MM.1S (cell line): ENCODE measurements around the gene LEAP2.

Experiments used
- DNase-seq: peaks from one replicate; pipeline ENCODE4 v3.0.0-alpha.2; 2015
- H2AFZ ChIP-seq: fragments of 300-600 bp; sonication (generic); 2 replicates; pipeline ENCODE4 v1.6.0; 2016; ENCODE audit warnings: antibody characterized with exemption, low read length
- H3F3A ChIP-seq: fragments of 300-600 bp; sonication (generic); 2 replicates; pipeline ENCODE4 v1.6.1; 2016; ENCODE audit warnings: mild to moderate bottlenecking, antibody characterized with exemption, low read length, moderate library complexity, mixed read lengths; ENCODE audit not compliant: insufficient read depth
- H3K27ac ChIP-seq: fragments of 300-600 bp; sonication (generic); 2 replicates; pipeline ENCODE4 v1.5.1; 2016; ENCODE audit warnings: mild to moderate bottlenecking, low read length
- H3K27me3 ChIP-seq: fragments of 300-600 bp; sonication (generic); replicated peaks from 2 replicates; pipeline ENCODE4 v1.6.0; 2016; ENCODE audit warnings: low read length; ENCODE audit not compliant: insufficient read depth
- H3K36me3 ChIP-seq: fragments of 300-600 bp; sonication (generic); replicated peaks from 2 replicates; pipeline ENCODE4 v1.6.1; 2016; ENCODE audit warnings: mild to moderate bottlenecking, low read length, mixed read lengths; ENCODE audit not compliant: insufficient read depth
- H3K4me1 ChIP-seq: fragments of 300-600 bp; sonication (generic); 2 replicates; pipeline ENCODE4 v1.6.1; 2016; ENCODE audit warnings: low read length, mixed read lengths
- H3K4me2 ChIP-seq: fragments of 300-600 bp; sonication (generic); 2 replicates; pipeline ENCODE4 v1.6.0; 2016; ENCODE audit warnings: low read depth, low read length
- H3K4me3 ChIP-seq: fragments of 300-600 bp; sonication (generic); 2 replicates; pipeline ENCODE4 v1.5.1; 2016; ENCODE audit warnings: low read length, mixed read lengths
- H3K79me2 ChIP-seq: fragments of 300-600 bp; sonication (generic); 2 replicates; pipeline ENCODE4 v1.6.1; 2016; ENCODE audit warnings: mixed run types, low read length, mixed read lengths
- H3K9ac ChIP-seq: fragments of 300-600 bp; sonication (generic); 2 replicates; pipeline ENCODE4 v1.6.1; 2016; ENCODE audit warnings: low read length, mixed read lengths
- H3K9me2 ChIP-seq: fragments of 300-600 bp; sonication (generic); replicated peaks from 2 replicates; pipeline ENCODE4 v1.6.1; 2016; ENCODE audit warnings: mild to moderate bottlenecking, low read length, mixed read lengths; ENCODE audit not compliant: insufficient read depth
- H3K9me3 ChIP-seq: fragments of 300-600 bp; sonication (generic); replicated peaks from 2 replicates; pipeline ENCODE4 v1.6.1; 2016; ENCODE audit warnings: mild to moderate bottlenecking, low read length, mixed read lengths; ENCODE audit not compliant: insufficient read depth
- H4K20me1 ChIP-seq: fragments of 300-600 bp; sonication (generic); 2 replicates; pipeline ENCODE4 v1.6.1; 2016; ENCODE audit warnings: mild to moderate bottlenecking, low read length, moderate library complexity, mixed read lengths; ENCODE audit not compliant: insufficient read depth
- EZH2 ChIP-seq: fragments of 300-600 bp; sonication (generic); optimal IDR thresholded peaks from 2 replicates; pipeline ENCODE3; 2017; ENCODE audit warnings: low read depth, mild to moderate bottlenecking, antibody characterized with exemption, low read length, mixed read lengths
- EZH2phosphoT487 ChIP-seq: fragments of 300-600 bp; sonication (generic); IDR thresholded peaks from 2 replicates; pipeline ENCODE4 v1.6.1; 2018; ENCODE audit warnings: antibody characterized with exemption, low read length
- TF ChIP-seq, protein P1 (sequence below): fragments of 300-600 bp; sonication (generic); IDR thresholded peaks from 2 replicates; pipeline ENCODE4 v1.5.1; 2016; ENCODE audit warnings: antibody characterized with exemption, low read length, mixed read lengths

LEAP2 gene

GRCh38 chr5:132870801-132871200 is 2.7 kb upstream of the LEAP2 start:
- H3K79me2 ChIP-seq = peaks cover 29% of the 10 kb centered on the region
- H4K20me1 ChIP-seq = no peaks in the 10 kb centered on the region
- H3K4me3 ChIP-seq = no peak overlapping the region
- no peaks in the 10 kb centered on the region for H3K9me3 ChIP-seq
- peaks cover 8% of the 10 kb centered on the region; the same call in 1 of the 2 replicates for H3K36me3 ChIP-seq
- H2AFZ ChIP-seq = no peak overlapping the region
- no peaks in the 10 kb centered on the region for H3K9me2 ChIP-seq
- H3K27ac ChIP-seq = no peak overlapping the region
- H3K9ac ChIP-seq = no peak overlapping the region
- H3K4me2 ChIP-seq = no peak overlapping the region
- no peaks in the 10 kb centered on the region for H3K27me3 ChIP-seq
- peaks cover 6% of the 10 kb centered on the region for H3K4me1 ChIP-seq
- DNase-seq = no peak
- peaks cover 4% of the 10 kb centered on the region; the same call in 1 of the 2 replicates for H3F3A ChIP-seq
- TF ChIP-seq, protein P1, sequence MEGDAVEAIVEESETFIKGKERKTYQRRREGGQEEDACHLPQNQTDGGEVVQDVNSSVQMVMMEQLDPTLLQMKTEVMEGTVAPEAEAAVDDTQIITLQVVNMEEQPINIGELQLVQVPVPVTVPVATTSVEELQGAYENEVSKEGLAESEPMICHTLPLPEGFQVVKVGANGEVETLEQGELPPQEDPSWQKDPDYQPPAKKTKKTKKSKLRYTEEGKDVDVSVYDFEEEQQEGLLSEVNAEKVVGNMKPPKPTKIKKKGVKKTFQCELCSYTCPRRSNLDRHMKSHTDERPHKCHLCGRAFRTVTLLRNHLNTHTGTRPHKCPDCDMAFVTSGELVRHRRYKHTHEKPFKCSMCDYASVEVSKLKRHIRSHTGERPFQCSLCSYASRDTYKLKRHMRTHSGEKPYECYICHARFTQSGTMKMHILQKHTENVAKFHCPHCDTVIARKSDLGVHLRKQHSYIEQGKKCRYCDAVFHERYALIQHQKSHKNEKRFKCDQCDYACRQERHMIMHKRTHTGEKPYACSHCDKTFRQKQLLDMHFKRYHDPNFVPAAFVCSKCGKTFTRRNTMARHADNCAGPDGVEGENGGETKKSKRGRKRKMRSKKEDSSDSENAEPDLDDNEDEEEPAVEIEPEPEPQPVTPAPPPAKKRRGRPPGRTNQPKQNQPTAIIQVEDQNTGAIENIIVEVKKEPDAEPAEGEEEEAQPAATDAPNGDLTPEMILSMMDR = no peak
- TF ChIP-seq EZH2 (no peak), EZH2phosphoT487 (no peak)

DNA sequence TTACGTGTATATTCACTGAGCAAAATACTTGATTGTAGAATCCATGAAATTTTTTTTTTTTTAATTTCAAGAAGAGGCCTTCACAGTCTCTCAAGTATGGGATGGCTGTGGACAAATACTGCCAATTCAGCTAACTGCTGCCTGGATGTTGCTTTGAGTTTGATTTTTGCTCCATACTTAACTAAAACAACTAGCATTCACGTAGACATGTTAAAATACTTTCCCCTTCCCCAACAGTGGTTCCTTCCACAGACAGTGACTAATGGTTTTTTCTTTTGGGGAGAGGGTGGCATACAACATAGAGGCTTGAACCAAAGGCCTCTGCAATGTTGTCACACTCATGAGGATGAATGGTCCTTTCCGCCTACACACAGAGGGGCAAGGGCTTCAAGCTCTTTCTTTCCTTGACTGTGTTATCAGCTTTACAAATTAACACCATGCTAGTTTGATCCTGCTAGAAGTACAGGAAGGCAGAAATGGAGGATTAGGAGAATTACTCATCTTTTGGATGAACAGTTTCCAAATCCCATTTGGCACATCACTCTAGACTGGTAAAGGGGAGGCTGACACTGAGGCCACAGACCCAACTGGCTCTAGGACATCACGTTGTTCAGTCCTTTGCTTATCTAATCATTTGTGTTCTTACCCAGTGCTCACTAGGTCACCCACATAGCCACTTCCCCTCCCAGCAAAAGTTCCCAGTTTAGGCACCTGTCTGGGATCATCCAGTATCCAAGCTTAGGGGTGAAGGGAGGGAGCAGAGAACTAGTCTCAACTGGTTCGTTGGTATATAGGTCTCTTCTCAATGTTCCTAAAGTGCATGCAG is 1.8 kb upstream of the LEAP2 start:
- no peak overlapping the region for H2AFZ ChIP-seq
- H3K4me1 ChIP-seq = peaks cover 6% of the 10 kb centered on the region
- H3K4me2 ChIP-seq = no peak overlapping the region
- no peak for DNase-seq
- H3K27me3 ChIP-seq = no peaks in the 10 kb centered on the region
- H3K9me2 ChIP-seq = no peaks in the 10 kb centered on the region
- no peak overlapping the region for H3K9ac ChIP-seq
- H3K4me3 ChIP-seq = no peak overlapping the region
- H3K9me3 ChIP-seq = no peaks in the 10 kb centered on the region
- no peaks in the 10 kb centered on the region for H4K20me1 ChIP-seq
- H3K27ac ChIP-seq = no peak overlapping the region
- H3F3A ChIP-seq = peaks cover 4% of the 10 kb centered on the region; the same call in 1 of the 2 replicates
- H3K79me2 ChIP-seq = peaks cover 22% of the 10 kb centered on the region
- TF ChIP-seq, protein P1 = no peak
- TF ChIP-seq EZH2 (no peak), EZH2phosphoT487 (no peak)
- peaks cover 8% of the 10 kb centered on the region; the same call in 1 of the 2 replicates for H3K36me3 ChIP-seq

GRCh38 chr5:132872788-132873118 is 715 bp upstream of the LEAP2 start:
- no peaks in the 10 kb centered on the region for H4K20me1 ChIP-seq
- H3K4me2 ChIP-seq = no peak overlapping the region
- H3K9ac ChIP-seq = no peak overlapping the region
- H3K4me1 ChIP-seq = peaks cover under 1% of the 10 kb centered on the region; the same call in 1 of the 2 replicates
- peaks cover 11% of the 10 kb centered on the region for H3K79me2 ChIP-seq
- TF ChIP-seq, protein P1 = no peak
- TF ChIP-seq EZH2 = no peak
- no peak for TF ChIP-seq EZH2phosphoT487
- no peaks in the 10 kb centered on the region for H3K9me2 ChIP-seq
- H3K4me3 ChIP-seq = no peak overlapping the region
- peaks cover 8% of the 10 kb centered on the region; the same call in 1 of the 2 replicates for H3K36me3 ChIP-seq
- H3F3A ChIP-seq = peaks cover 4% of the 10 kb centered on the region; the same call in 1 of the 2 replicates
- H3K9me3 ChIP-seq = no peaks in the 10 kb centered on the region
- no peak for DNase-seq
- H2AFZ ChIP-seq = no peak overlapping the region
- no peak overlapping the region for H3K27ac ChIP-seq
- H3K27me3 ChIP-seq = no peaks in the 10 kb centered on the region
